GM21526 (cell line): Measurements from ENCODE around the gene KAT7.
"Not testable (repeated sequence)": the region's sequence is repeated elsewhere in the genome, so short reads cannot be mapped to it uniquely, and the experiment has no call there.

Experiments
- ATAC-seq: cut with Tn5 transposase; IDR thresholded peaks from one replicate; pipeline ENCODE4 v1.9.1; 2021; ENCODE audit warnings: moderate library complexity; ENCODE audit not compliant: unreplicated experiment, low FRiP score

KAT7 gene

GRCh38 chr17:49798182-49798581, 9.7 kb downstream of the KAT7 start:
- no peak for ATAC-seq

GRCh38 chr17:49798738-49799137, 10.3 kb downstream of the KAT7 start:
- no peak for ATAC-seq

GRCh38 chr17:49809056-49809455, 20.6 kb downstream of the KAT7 start:
- ATAC-seq = no peak

GRCh38 chr17:49814781-49815529, 26.5 kb downstream of the KAT7 start:
- no peak for ATAC-seq

- no peak for ATAC-seq
Observed at GRCh38 chr17:49815761-49816281, 27.3 kb downstream of the KAT7 start.

- ATAC-seq = no peak
Observed at GRCh38 chr17:49817993-49818392, 29.5 kb downstream of the KAT7 start.

GRCh38 chr17:49819138-49819537, 30.7 kb downstream of the KAT7 start:
- ATAC-seq = no peak

- no peak for ATAC-seq
Observed at GRCh38 chr17:49819651-49820050, 31.2 kb downstream of the KAT7 start.

GRCh38 chr17:49820773-49821172, 32.3 kb downstream of the KAT7 start:
- ATAC-seq = no peak

GRCh38 chr17:49821466-49821865, 33.0 kb downstream of the KAT7 start:
- no peak for ATAC-seq

GRCh38 chr17:49821916-49822315, 33.4 kb downstream of the KAT7 start:
- no peak for ATAC-seq

GRCh38 chr17:49822829-49823228, 34.3 kb downstream of the KAT7 start:
- no peak for ATAC-seq

GRCh38 chr17:49823614-49824013, 35.1 kb downstream of the KAT7 start:
- ATAC-seq = no peak

GRCh38 chr17:49825645-49826044, 37.2 kb downstream of the KAT7 start:
- no peak for ATAC-seq

- not testable (repeated sequence) for ATAC-seq
Observed at GRCh38 chr17:49828325-49828724, 39.8 kb downstream of the KAT7 start.

- ATAC-seq = no peak
Observed at GRCh38 chr17:49829026-49829425, 40.5 kb downstream of the KAT7 start.

- no peak for ATAC-seq
Observed at GRCh38 chr17:49830605-49831004, 42.1 kb downstream of the KAT7 start.

GRCh38 chr17:49832840-49833599, 44.5 kb downstream of the KAT7 start:
- no peak for ATAC-seq

- ATAC-seq = no peak
Observed at GRCh38 chr17:49834118-49834743, 45.8 kb downstream of the KAT7 start.

GRCh38 chr17:49835472-49835871, 47.0 kb downstream of the KAT7 start:
- no peak for ATAC-seq
